Natural killer cell (primary cell): ENCODE data around the gene FANCF. TPM values are rescaled to one million over a fixed set of nuclear protein-coding genes. Genes with fewer than 3 reads are reported as not detected.

ENCODE experiments used
- ATAC-seq, 3 donors: fragments of 150-1000 bp in 2 of 3; fragments of 200-7000 bp in 1 of 3; cut with Tn5 transposase; 1 replicate in 1 of 3; 2 replicates in 2 of 3; pipeline ENCODE4 v1.10.0; 2021; ENCODE audit warnings: mild to moderate bottlenecking in 2 of 3, moderate library complexity in 2 of 3
- DNase-seq, 2 donors: peaks; one replicate each; pipeline versions ENCODE4 v3.0.0 to v3.0.0-alpha.2; 2013 to 2021; ENCODE audit warnings: mixed read lengths in 1 of 2
- H3K27ac ChIP-seq: one replicate; pipeline ENCODE4 v1.5.1; 2013; ENCODE audit warnings: mild to moderate bottlenecking, low read length
- H3K27me3 ChIP-seq: one replicate; pipeline ENCODE4 v1.6.1; 2013; ENCODE audit warnings: low read length; ENCODE audit not compliant: control insufficient read depth, insufficient read depth
- H3K36me3 ChIP-seq: one replicate; pipeline ENCODE4 v1.6.1; 2013; ENCODE audit warnings: low read length; ENCODE audit not compliant: control insufficient read depth, insufficient read depth
- H3K4me1 ChIP-seq: one replicate; pipeline ENCODE4 v1.6.1; 2013; ENCODE audit warnings: low read length; ENCODE audit not compliant: control insufficient read depth, insufficient read depth
- H3K4me3 ChIP-seq: one replicate; pipeline ENCODE4 v1.5.1; 2013; ENCODE audit warnings: low read length
- H3K9me3 ChIP-seq: one replicate; pipeline ENCODE4 v1.6.1; 2013; ENCODE audit warnings: low read length; ENCODE audit not compliant: control insufficient read depth, insufficient read depth
- H3K27ac Mint-ChIP-seq, 2 donors: one replicate each; pipeline ENCODE4 v1.8.0; 2022; ENCODE audit warnings: mild to moderate bottlenecking in 2 of 2, mixed read lengths in 2 of 2, moderate library complexity in 1 of 2
- H3K27me3 Mint-ChIP-seq, 2 donors: one replicate each; pipeline ENCODE4 v1.8.0; 2022; ENCODE audit warnings: low read depth in 2 of 2, mixed read lengths in 2 of 2
- H3K36me3 Mint-ChIP-seq: one replicate; pipeline ENCODE4 v1.8.0; 2022; ENCODE audit warnings: mixed read lengths
- H3K4me1 Mint-ChIP-seq, 2 donors: one replicate each; pipeline ENCODE4 v1.8.0; 2022; ENCODE audit warnings: mixed read lengths in 2 of 2
- H3K4me3 Mint-ChIP-seq: one replicate; pipeline ENCODE4 v1.8.0; 2022; ENCODE audit warnings: mild to moderate bottlenecking, moderate library complexity, mixed read lengths
- H3K9me3 Mint-ChIP-seq, 2 donors: one replicate each; pipeline ENCODE4 v1.8.0; 2022; ENCODE audit warnings: mixed read lengths in 2 of 2
- CTCF ChIP-seq: fragments of 200-600 bp; IDR thresholded peaks from one replicate; pipeline ENCODE4 v1.8.0; 2022; ENCODE audit warnings: antibody characterized with exemption
- WGBS: methylation state at CpG from one replicate; pipeline ENCODE4 v1.1.7; 2013; ENCODE audit warnings: missing lambda C conversion rate; ENCODE audit not compliant: insufficient coverage; 5-methylcytosine and 5-hydroxymethylcytosine counted together
- intact Hi-C: fragments of 100-400 bp; cut with micrococcal nuclease; formaldehyde crosslinking; loops from one replicate; pipeline ENCODE4 v1.14.2; 2022
- total RNA-seq, 4 donors: library from RNA; stranded (reverse); fragments of 120-200 nt in 1 of 4; gene quantifications; one replicate each; pipeline versions ENCODE4 v1.2.3 to v1.2.4, GENCODE V29; 2013 to 2022

Gene FANCF
- total RNA-seq, 3 donors from 2014 or later (not counting 1 experiment from before 2014, with no cell fraction given) = 7.2 to 10.3 (median 9.7) TPM

GRCh38 chr11:22666688-22667439 is 41.2 kb upstream of the FANCF start:
- peak in 1 of 2 donors; percentile 21 for DNase-seq
- Histone ChIP-seq H3K27ac (no peak overlapping the region), H3K9me3 (no peaks in the 10 kb centered on the region), H3K36me3 (no peaks in the 10 kb centered on the region), H3K4me1 (peaks cover 9% of the 10 kb centered on the region), H3K27me3 (peaks cover 39% of the 10 kb centered on the region), H3K4me3 (no peak overlapping the region)
- Mint-ChIP-seq H3K4me3 (peak overlapping the region; percentile 68), H3K4me1 (peaks cover 11 to 13% of the 10 kb centered on the region in 2 donors), H3K27ac (no peak overlapping the region), H3K36me3 (no peaks in the 10 kb centered on the region), H3K9me3 (no peaks in the 10 kb centered on the region), H3K27me3 (peaks cover 52 to 70% of the 10 kb centered on the region in 2 donors)
- TF ChIP-seq CTCF = no peak
- intact Hi-C loops = no loop called here
- 8% methylated on average over 40 of the region's 40 CpGs for WGBS
- ATAC-seq = peak in 2 of 3 donors; percentile 46 to 61

- Mint-ChIP-seq H3K27ac (no peak within 1 kb of the TSS), H3K27me3 (peaks cover 52 to 70% of the 10 kb centered on the region in 2 donors), H3K4me3 (peak within 1 kb of the TSS; percentile 68), H3K36me3 (no peaks in the 10 kb centered on the region), H3K4me1 (peaks cover 11 to 13% of the 10 kb centered on the region in 2 donors), H3K9me3 (no peaks in the 10 kb centered on the region)
- no peaks in the 10 kb centered on the region for H3K36me3 ChIP-seq
- H3K27me3 ChIP-seq = peaks cover 39% of the 10 kb centered on the region
- no peak for TF ChIP-seq CTCF
- intact Hi-C loops = no loop called here
- no peaks in the 10 kb centered on the region for H3K9me3 ChIP-seq
- H3K27ac ChIP-seq = no peak within 1 kb of the TSS
- 10% methylated on average over 8 of the region's 8 CpGs for WGBS
- H3K4me1 ChIP-seq = peaks cover 9% of the 10 kb centered on the region
- no peak within 1 kb of the TSS for H3K4me3 ChIP-seq
- DNase-seq (no peak), ATAC-seq (no peak)
Measured at GRCh38 chr11:22666325-22666687, 40.7 kb upstream of the FANCF start, which contains the start of gene GAS2. TSS of gene GAS2 (plus strand) at chr11:22666611. CDS start at chr11:22674870, 8,259 bp downstream.

GRCh38 chr11:22659783-22660182 is 34.2 kb upstream of the FANCF start:
- intact Hi-C loops = no loop called here
- H3K9me3 ChIP-seq = no peaks in the 10 kb centered on the region
- H3K36me3 ChIP-seq = no peaks in the 10 kb centered on the region
- Mint-ChIP-seq H3K4me1 (peaks cover 25 to 28% of the 10 kb centered on the region in 2 donors), H3K9me3 (no peaks in the 10 kb centered on the region), H3K36me3 (no peaks in the 10 kb centered on the region), H3K27me3 (peaks cover 6 to 18% of the 10 kb centered on the region in 2 donors), H3K4me3 (no peak overlapping the region), H3K27ac (no peak overlapping the region)
- H3K27me3 ChIP-seq = peaks cover 5% of the 10 kb centered on the region
- peaks cover 10% of the 10 kb centered on the region for H3K4me1 ChIP-seq
- DNase-seq = no peak
- no peak for ATAC-seq
- no peak overlapping the region for H3K4me3 ChIP-seq
- no peak for TF ChIP-seq CTCF
- WGBS = 100% methylated on average over 1 of the region's 1 CpG
- H3K27ac ChIP-seq = no peak overlapping the region
